Kidney tubule cell (primary cell): ENCODE results near the gene CLDN11.

Experiments used
- DNase-seq: peaks from one replicate; pipeline ENCODE4 v3.0.0-alpha.2; 2018; ENCODE audit warnings: low spot score

CLDN11 gene

DNA sequence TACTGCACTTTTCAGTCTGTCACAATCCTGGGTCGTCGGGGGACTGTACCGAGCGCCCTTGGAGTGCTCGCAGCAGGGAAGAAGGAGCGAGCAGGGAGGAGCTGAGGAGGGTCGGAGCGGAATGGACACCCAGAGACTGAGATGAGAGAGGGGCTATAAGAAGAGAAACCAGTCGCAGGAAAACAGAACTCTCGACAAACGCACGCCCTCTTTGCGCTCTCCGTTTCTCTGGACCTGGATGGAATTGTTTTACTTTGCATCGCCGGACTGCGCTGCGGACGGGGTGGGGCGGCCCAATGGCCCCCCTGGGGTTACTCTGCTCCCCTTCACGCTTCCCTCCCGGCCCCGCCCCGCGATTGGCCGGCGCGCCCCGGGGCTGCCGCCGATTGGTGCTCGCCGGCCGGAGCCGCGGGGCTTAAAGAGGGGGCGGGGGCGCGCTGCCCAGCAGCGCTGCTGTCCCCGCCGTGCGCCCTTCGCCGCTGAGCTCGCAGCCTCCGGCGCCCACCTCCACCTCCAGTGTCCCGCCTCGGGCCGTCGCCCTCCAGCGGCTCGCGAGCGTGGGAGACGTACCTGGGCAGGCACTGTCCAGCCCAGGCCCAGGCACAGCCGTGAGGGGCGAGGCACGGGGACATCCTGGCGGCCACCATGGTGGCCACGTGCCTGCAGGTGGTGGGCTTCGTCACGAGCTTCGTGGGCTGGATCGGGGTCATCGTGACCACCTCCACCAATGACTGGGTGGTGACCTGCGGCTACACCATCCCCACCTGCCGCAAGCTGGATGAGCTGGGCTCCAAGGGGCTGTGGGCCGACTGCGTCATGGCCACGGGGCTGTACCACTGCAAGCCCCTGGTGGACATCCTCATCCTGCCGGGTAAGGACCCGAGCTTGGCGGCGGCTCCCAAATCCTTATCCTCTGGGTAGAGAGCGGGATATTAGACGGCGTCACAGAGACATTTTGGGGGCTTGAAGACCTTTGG is at the start of gene CLDN11:
Gene CLDN11 (plus strand): TSS at position 447 of the 977 bp plus-strand sequence. CDS start 199 bp downstream, at position 646.
- peak; percentile 8 for DNase-seq

- DNase-seq = no peak
These were observed 49.7 kb upstream of the CLDN11 start for GRCh38 chr3:170368921-170369320.

- DNase-seq = no peak
These were observed 46.3 kb upstream of the CLDN11 start for GRCh38 chr3:170372190-170372879.

DNA sequence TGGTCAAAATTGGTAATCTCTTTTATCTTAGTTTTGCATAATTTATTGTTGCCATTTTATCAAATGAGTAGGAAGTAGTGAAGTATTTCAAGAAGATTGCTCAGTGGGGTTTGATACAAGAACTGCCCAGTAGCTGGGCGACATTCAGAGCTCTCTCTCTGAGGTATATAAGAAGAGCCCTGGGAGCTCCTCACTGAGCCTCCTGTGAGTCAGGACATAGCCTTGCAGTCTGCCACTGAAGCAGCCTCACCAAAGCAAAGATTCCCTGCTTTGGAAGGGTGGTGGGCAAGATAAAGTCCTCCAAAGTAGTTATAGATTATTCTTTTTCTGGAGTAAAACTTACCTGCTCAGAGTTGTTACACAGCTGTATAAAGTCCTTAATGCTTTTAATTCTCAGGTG is 35.1 kb upstream of the CLDN11 start:
- DNase-seq = peak; percentile 33

DNA sequence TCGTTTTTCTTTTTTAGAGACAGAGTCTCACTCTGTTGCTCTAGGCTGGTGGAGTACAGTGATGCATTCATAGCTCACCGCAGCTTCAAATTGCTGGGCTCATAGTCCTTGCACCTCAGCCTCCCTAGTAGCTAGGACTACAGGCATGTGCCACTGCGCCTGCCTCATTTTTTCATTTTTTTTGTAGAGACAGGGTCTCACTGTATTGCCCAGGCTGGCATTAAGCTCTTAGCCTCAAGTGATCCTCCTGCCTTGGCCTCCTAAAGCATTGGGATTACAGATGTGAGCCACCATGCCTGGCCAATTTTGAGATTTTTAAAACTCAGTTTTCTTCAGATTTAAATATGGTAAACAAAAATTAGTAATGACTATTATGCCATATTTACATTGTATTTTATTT is 32.2 kb upstream of the CLDN11 start:
- no peak for DNase-seq

GRCh38 chr3:170387950-170388349 is 30.7 kb upstream of the CLDN11 start:
- no peak for DNase-seq

DNA sequence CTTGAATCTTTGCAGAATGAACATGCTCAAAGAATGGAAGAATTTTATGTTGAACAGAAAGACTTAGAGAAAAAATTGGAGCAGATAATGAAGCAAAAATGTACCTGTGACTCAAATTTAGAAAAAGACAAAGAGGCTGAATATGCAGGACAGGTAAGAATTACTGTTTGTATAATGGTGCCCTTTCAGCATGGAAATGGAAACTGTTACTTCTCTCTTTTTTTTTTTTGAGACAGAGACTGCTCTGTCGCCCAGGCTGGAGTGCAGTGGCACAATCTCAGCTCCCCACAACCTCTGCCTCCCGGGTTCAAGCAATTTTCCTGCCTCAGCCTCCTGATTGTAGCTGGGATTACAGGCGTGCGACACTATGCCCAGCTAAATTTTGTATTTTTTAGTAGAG is 27.6 kb upstream of the CLDN11 start:
- DNase-seq = no peak

GRCh38 chr3:170397685-170398084 is 21.0 kb upstream of the CLDN11 start:
- no peak for DNase-seq

GRCh38 chr3:170405101-170405500 is 13.6 kb upstream of the CLDN11 start:
- no peak for DNase-seq

DNA sequence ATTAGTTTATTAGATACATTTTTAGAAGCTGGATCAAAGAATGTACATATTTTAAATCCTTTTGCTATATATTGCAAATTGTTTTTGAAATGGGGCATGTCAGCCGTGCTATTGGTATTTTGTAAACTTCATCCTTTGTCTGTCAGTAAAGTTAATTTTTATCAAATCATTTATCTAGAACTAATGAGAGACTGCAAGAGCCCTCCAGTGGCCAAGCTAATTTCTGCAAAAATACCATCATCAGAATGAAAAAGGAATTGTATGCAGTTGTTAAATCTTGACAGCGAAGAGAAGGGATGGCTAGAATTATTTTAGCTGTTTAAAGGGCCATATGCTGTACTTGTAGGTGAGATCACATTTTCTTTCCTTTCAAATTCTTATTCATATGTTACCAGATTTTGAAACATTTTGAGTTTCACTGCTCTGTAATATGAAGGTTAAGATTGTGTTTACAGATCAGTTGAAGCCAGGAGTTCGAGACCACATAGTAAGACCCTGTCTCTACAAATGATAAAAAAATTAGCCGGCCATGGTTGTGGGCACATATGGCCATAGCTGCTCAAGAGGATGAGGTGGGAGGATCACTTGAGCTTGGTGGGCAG is 8.1 kb upstream of the CLDN11 start:
- peak; percentile 50 for DNase-seq

- no peak for DNase-seq
These were observed 5.4 kb upstream of the CLDN11 start for GRCh38 chr3:170413291-170413690.

DNA sequence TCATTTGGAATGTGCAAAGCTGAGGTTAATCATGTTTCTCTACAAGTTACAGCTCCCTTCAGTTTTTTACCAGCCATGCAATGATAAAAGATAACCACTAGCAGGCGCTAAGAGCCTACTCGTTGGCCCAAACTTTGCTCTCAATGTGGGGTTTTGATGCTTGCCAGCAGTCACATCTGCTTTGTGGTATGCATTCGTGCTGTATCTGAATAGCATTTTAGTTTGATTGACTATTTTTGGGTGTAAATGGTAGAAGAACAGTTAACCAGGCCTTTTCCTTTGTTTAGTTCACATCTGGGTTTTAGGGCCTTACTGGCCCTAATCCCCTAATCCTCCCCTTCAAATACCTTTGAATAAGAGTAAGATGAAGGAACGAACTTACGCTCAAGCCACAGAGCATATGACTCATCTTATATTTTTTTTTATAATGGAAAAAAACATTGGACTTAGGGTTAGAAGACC is 4.4 kb upstream of the CLDN11 start:
- peak; percentile 71 for DNase-seq

- DNase-seq = no peak
These were observed 1.6 kb upstream of the CLDN11 start for GRCh38 chr3:170417090-170417489.

- no peak for DNase-seq
These were observed 954 bp downstream of the CLDN11 start for GRCh38 chr3:170419557-170420087.

DNA sequence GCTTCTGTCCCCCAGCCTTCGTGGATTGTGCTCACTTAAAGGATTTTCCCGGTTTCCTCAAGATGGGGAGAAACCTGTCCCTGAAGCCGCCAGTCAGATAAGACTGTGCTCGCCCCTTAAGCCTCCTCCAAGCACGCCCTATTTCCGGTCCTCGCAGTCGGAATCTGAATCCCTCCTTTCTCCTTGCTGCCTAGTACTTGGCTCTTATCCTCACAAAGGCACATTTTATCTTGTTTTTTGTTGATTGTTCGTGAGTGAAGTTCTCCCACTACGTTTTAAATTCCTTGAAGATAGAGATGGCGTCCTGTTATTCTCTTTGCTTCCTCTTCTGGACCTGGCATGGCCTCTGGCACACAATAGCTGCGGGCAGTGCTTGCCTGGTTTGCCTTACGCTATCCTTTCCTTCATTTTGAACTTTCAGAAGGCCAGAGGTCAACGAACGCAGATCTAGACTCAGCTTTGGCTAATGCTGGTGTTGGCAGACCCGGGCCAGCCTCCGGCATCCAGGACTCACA is 1.7 kb downstream of the CLDN11 start:
- no peak for DNase-seq

DNA sequence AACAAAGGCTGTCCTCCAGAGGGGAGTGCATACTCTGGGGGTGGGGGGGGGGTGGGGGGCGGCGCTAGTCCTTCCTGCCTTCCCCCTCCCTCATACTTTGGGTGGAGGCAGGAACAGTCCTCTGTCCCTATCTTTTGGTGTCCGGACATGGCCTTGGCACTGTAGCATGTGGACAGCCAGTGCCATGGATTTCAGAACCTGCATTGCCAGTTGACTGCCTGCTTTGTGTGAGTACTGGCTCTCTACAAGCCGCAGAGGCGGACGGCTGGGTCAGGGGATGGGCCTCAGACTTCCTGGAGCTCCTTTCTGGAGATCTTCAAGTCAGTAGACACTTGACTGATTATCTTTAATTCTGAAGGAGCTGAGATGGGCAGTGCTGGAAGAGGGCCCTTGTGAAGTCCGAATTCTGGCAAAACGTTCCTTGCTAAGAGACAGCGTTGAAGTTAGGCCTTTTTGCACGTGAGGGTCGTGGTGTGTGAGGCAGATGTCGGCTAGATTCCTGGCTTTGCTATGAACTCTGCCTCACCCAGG is 2.5 kb downstream of the CLDN11 start:
- no peak for DNase-seq

- DNase-seq = no peak
These were observed 3.1 kb downstream of the CLDN11 start for GRCh38 chr3:170421758-170422157.

DNA sequence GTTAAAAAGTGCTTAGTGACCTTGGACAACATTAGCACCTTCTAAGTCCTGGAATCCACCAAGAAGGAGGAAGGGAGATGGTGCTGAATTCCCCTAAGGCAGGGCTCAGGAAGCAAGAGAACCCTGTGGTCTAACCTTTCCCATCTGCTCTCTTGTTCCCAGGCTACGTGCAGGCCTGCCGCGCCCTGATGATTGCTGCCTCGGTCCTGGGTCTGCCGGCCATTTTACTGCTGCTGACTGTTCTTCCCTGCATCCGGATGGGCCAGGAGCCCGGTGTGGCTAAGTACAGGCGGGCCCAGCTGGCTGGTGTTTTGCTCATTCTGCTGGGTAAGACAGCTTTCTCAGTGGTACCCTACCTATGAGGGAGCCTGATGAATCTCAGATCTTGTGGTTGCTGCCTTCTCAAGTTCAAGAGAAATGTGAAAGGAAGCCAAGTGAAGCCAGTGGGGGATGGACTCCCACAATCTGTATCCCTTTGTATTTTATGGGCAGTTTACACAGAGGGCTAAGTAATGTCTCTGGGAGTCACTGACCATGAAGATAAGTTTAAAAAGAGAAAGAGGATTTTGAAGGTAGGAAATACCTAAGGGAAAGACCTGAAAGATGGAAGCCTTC is 4.4 kb downstream of the CLDN11 start:
- DNase-seq = no peak

DNA sequence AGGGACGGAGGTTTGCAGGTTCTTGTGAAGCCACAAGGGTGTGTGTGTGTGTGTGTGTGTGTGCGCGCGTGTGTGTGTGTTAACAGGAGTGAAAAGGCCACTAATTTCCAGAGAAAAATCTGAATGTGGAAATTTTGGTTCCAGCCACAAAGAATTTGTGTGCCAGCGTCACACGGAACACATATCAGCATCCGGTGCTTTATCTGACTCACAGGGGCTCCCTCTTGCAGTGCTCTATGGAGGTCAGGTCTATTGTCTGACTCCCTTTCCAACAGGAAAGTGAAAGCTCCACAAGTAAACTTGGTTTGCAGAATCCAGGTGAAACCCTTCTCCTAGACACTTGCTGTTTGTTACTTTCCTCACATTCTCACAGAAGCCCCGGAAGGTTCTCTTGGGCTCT is 6.2 kb downstream of the CLDN11 start:
- DNase-seq = no peak

DNA sequence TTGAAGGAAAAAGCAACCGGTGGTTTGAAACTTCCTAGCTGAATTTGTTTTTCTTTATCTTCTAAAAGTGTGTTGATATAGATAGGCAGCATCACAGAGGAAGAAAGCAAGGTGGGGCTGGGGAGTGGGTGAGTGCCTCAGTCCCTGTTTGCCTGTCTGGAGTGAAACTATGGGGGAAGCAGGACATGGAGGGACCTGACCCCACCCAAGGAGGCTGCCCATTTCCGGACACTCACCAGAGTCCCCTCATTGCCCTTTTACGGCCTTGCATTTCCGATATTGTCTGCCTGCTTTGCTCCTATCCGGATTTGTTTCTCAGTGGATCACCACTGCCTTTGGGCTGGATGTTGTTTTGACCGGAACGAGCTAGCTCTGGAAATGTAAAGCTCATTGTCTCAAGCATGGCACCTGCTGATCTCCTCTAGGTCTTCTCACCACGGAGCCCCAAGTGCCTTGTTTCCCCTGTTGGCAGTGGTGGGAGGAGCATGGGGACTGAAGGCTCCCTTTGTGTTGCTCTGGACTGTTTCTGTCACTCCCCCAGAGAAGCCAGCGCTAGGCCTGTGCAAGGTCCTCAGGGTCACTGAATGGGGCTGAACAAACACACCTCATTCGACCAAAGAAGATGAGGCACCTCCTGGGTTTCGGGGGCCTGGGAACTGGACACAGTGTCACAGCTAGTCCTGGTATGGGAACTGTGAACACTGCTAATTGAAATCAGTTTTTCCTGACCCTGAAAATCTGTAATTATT is 7.0 kb downstream of the CLDN11 start:
- no peak for DNase-seq
